K562 (cell line): ENCODE data around the gene ERMARD. TPM values are rescaled to one million over a fixed set of nuclear protein-coding genes. Genes with fewer than 3 reads are reported as not detected.
A peak's percentile ranks its signal among the peaks of the same experiment; 100 is the strongest.

Source experiments
- CBX8 ChIP-seq: fragments of 200-600 bp; sonication (generic); IDR thresholded peaks from 2 replicates; pipeline ENCODE4 v1.6.1; 2012; ENCODE audit warnings: borderline replicate concordance, mixed run types, low read depth, mild to moderate bottlenecking, moderate library complexity, mixed read lengths, low read length, control low read depth, inconsistent platforms; ENCODE audit not compliant: poor library complexity, severe bottlenecking; ENCODE audit errors: extremely low read depth
- CREB1 ChIP-seq, 2 experiments: sonication (generic) in 1 of 2; formaldehyde crosslinking in 1 of 2; IDR thresholded peaks; 2 replicates each; pipeline versions ENCODE4 v1.6.1 to v1.8.0; 2012 to 2022; ENCODE audit warnings: inconsistent platforms in 1 of 2, mild to moderate bottlenecking in 1 of 2, missing genetic modification reagents in 1 of 2, moderate library complexity in 1 of 2
- DPF2 ChIP-seq: fragments of 450-650 bp; IDR thresholded peaks from 2 replicates; pipeline ENCODE4 v1.6.1; 2016
- EP300 ChIP-seq: IDR thresholded peaks from 2 replicates; pipeline ENCODE4 v1.6.1; 2012; ENCODE audit warnings: low read length, improper control_type of control experiment
- GTF2F1 ChIP-seq: IDR thresholded peaks from 2 replicates; pipeline ENCODE4 v1.6.1; 2011; ENCODE audit warnings: low read depth, low read length, improper control_type of control experiment
- HLTF ChIP-seq: fragments of 450-650 bp; IDR thresholded peaks from 2 replicates; pipeline ENCODE4 v1.6.1; 2016
- HMG20A ChIP-seq: fragments of 450-650 bp; formaldehyde crosslinking; conservative IDR thresholded peaks from 2 replicates; pipeline ENCODE4 v1.4.0; 2020; ENCODE audit warnings: mild to moderate bottlenecking, mixed read lengths
- LEF1 ChIP-seq: fragments of 450-650 bp; IDR thresholded peaks from 2 replicates; pipeline ENCODE4 v1.6.1; 2016; ENCODE audit warnings: mild to moderate bottlenecking
- MTA2 ChIP-seq: fragments of 450-650 bp; IDR thresholded peaks from 2 replicates; pipeline ENCODE4 v1.6.1; 2016; ENCODE audit warnings: low read depth
- RCOR1 ChIP-seq, 2 experiments: IDR thresholded peaks; 2 replicates each; pipeline ENCODE4 v1.6.1; 2012; ENCODE audit warnings: low read depth in 2 of 2, low read length in 2 of 2, borderline replicate concordance in 1 of 2, improper control_type of control experiment in 1 of 2
- RFX1 ChIP-seq: fragments of 450-650 bp; IDR thresholded peaks from 2 replicates; pipeline ENCODE4 v1.6.1; 2016; ENCODE audit warnings: mild to moderate bottlenecking, moderate library complexity
- RHOXF2B ChIP-seq: fragments of 250-450 bp; sonication (Bioruptor Pico); conservative IDR thresholded peaks from 2 replicates; pipeline ENCODE4 v1.5.1; 2021
- SOX6 ChIP-seq: fragments of 450-650 bp; IDR thresholded peaks from 2 replicates; pipeline ENCODE4 v1.6.1; 2014; ENCODE audit warnings: mild to moderate bottlenecking
- STAG1 ChIP-seq: sonication (generic); formaldehyde crosslinking; IDR thresholded peaks from 2 replicates; pipeline ENCODE4 v1.5.0; 2020; ENCODE audit warnings: missing genetic modification reagents, borderline replicate concordance
- YBX1 ChIP-seq: fragments of 450-650 bp; IDR thresholded peaks from 2 replicates; pipeline ENCODE4 v1.7.1; 2016; ENCODE audit warnings: mild to moderate bottlenecking
- ZNF717 ChIP-seq: fragments of 250-450 bp; sonication (Bioruptor Pico); IDR thresholded peaks from 2 replicates; pipeline ENCODE4 v1.5.0; 2021
- ZNF764 ChIP-seq: fragments of 250-450 bp; sonication (Bioruptor Pico); IDR thresholded peaks from 2 replicates; pipeline ENCODE4 v1.4.0; 2020; ENCODE audit warnings: low read depth, mild to moderate bottlenecking, moderate library complexity
- ZNF785 ChIP-seq: fragments of 250-450 bp; sonication (Bioruptor Pico); IDR thresholded peaks from 2 replicates; pipeline ENCODE4 v1.4.0; 2020; ENCODE audit warnings: mild to moderate bottlenecking
- polyA plus RNA-seq, 8 experiments: library from polyadenylated mRNA; depleted of rRNA in 4 of 8; stranded (reverse) in 5 of 8; unstranded in 3 of 8; fragments of >200 nt; fragmentation: Nextera tagmentation in 2 of 8; fragmentation: Illumina TruSeq in 1 of 8; extraction: Ambion mirVana in 2 of 8; extraction: Trizol in 1 of 8; gene quantifications; 2 replicates each; pipeline versions ENCODE4 v1.2.1 to v1.2.3, GENCODE V29; 2011 to 2014; ENCODE audit warnings: inconsistent platforms in 1 of 8, missing spikeins in 1 of 8
- total RNA-seq, 7 experiments: library from RNA; depleted of rRNA in 6 of 7; stranded (reverse); fragments of >200 nt in 6 of 7; fragmentation: Illumina TruSeq in 2 of 7; extraction: Trizol in 2 of 7; gene quantifications; 2 replicates each; pipeline versions ENCODE4 v1.2.1 to v1.2.3, GENCODE V29; 2011 to 2021; ENCODE audit warnings: low replicate concordance in 1 of 7
- TF ChIP-seq, protein P1 (sequence below): sonication (generic); formaldehyde crosslinking; IDR thresholded peaks from 2 replicates; pipeline ENCODE4 v1.8.0; 2023; ENCODE audit warnings: missing genetic modification reagents, mild to moderate bottlenecking, borderline replicate concordance
- TF ChIP-seq, protein P2 (sequence below): fragments of 450-650 bp; conservative IDR thresholded peaks from 2 replicates; pipeline ENCODE4 v1.6.1; 2016; ENCODE audit warnings: missing genetic modification characterization, low read depth, mild to moderate bottlenecking, missing compliant biosample characterization, moderate library complexity
- TF ChIP-seq, protein P3 (sequence below): fragments of 450-650 bp; IDR thresholded peaks from 2 replicates; pipeline ENCODE4 v1.7.0; 2016; ENCODE audit warnings: borderline replicate concordance

ERMARD gene
- total and polyA plus RNA-seq, 9 of the 15 experiments (the other 6 are each of a cell fraction or from before 2014, with no cell fraction given), result 14.5 to 68.6 (median 27.7) TPM

DNA sequence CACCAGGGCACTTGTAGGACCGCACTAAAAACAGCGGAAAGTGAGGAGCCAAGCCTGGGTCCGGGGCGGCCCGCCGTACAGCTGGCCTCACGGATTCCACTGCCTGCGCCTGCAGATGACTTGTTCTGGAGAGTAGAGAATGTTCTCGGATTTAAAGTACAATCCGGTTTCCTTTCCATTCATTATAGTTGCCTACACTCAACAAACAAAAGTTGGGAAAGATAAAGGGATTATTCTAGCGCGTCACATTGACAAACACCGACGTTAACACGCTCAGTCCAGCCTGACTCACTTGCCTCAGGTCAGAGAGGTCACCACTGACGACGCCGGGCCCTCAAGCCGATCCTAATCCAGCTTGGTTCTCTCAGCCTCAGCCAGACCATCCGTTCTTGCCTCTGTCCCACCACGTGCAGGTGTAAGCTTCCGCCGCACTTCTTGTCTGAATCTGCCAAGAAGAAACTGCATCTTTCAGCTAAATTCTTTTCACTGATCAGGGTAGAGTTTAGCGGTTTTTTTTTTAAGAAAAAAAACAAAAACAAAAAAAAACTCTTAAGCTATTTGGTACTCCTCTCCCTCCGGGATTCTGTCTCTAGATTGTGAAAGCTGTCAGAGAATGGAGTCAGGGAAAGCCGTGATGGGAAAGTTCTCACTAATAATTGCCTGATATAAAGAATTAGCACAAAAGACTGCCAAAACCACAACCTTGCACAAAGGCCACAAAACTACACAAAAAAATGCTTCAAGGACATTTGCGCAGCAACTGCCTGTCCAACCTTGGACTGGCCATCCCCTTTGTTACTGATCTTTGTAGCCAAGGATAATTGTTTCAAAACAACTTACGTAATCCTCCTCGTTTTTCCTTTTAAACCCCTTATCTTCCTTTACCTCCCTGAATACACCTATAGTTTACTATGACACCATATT lies 26.0 kb upstream of the ERMARD start (continued):
- TF ChIP-seq, protein P1, sequence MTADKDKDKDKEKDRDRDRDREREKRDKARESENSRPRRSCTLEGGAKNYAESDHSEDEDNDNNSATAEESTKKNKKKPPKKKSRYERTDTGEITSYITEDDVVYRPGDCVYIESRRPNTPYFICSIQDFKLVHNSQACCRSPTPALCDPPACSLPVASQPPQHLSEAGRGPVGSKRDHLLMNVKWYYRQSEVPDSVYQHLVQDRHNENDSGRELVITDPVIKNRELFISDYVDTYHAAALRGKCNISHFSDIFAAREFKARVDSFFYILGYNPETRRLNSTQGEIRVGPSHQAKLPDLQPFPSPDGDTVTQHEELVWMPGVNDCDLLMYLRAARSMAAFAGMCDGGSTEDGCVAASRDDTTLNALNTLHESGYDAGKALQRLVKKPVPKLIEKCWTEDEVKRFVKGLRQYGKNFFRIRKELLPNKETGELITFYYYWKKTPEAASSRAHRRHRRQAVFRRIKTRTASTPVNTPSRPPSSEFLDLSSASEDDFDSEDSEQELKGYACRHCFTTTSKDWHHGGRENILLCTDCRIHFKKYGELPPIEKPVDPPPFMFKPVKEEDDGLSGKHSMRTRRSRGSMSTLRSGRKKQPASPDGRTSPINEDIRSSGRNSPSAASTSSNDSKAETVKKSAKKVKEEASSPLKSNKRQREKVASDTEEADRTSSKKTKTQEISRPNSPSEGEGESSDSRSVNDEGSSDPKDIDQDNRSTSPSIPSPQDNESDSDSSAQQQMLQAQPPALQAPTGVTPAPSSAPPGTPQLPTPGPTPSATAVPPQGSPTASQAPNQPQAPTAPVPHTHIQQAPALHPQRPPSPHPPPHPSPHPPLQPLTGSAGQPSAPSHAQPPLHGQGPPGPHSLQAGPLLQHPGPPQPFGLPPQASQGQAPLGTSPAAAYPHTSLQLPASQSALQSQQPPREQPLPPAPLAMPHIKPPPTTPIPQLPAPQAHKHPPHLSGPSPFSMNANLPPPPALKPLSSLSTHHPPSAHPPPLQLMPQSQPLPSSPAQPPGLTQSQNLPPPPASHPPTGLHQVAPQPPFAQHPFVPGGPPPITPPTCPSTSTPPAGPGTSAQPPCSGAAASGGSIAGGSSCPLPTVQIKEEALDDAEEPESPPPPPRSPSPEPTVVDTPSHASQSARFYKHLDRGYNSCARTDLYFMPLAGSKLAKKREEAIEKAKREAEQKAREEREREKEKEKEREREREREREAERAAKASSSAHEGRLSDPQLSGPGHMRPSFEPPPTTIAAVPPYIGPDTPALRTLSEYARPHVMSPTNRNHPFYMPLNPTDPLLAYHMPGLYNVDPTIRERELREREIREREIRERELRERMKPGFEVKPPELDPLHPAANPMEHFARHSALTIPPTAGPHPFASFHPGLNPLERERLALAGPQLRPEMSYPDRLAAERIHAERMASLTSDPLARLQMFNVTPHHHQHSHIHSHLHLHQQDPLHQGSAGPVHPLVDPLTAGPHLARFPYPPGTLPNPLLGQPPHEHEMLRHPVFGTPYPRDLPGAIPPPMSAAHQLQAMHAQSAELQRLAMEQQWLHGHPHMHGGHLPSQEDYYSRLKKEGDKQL (CRISPR knock-in tag), result no peak
- TF ChIP-seq CBX8 (no peak), RHOXF2B (CRISPR knock-in tag) (no peak), RFX1 (0 out of 2 replicates have a peak, but pooled peaks have one; percentile 23), EP300 (peak; percentile 38; the same call in 1 of the 2 replicates), STAG1 (CRISPR knock-in tag) (no peak), ZNF717 (CRISPR knock-in tag) (no peak), ZNF764 (CRISPR knock-in tag) (no peak), YBX1 (no peak), RCOR1 (IDR thresholded peaks at IDR 0.05; ENCODE audit: borderline replicate concordance in 1 of 2, low read depth in 2 of 2, low read length in 2 of 2) (peak in 1 of 2 experiments; percentile 70; a peak in 2 of 4 replicates), HMG20A (CRISPR knock-in tag) (no peak), HLTF (no peak), MTA2 (0 out of 2 replicates have a peak, but pooled peaks have one; percentile 8), ZNF785 (CRISPR knock-in tag) (no peak), LEF1 (peak; percentile 73), SOX6 (peak; percentile 82), DPF2 (peak; percentile 86), GTF2F1 (no peak), CREB1 (IDR thresholded peaks at IDR 0.05) (peak; percentile 83), CREB1 (CRISPR knock-in tag; IDR thresholded peaks at IDR 0.05) (peak; percentile 60)
- TF ChIP-seq, protein P2, sequence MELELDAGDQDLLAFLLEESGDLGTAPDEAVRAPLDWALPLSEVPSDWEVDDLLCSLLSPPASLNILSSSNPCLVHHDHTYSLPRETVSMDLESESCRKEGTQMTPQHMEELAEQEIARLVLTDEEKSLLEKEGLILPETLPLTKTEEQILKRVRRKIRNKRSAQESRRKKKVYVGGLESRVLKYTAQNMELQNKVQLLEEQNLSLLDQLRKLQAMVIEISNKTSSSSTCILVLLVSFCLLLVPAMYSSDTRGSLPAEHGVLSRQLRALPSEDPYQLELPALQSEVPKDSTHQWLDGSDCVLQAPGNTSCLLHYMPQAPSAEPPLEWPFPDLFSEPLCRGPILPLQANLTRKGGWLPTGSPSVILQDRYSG, result peak; percentile 65; the same call in 1 of the 2 replicates
- TF ChIP-seq, protein P3, sequence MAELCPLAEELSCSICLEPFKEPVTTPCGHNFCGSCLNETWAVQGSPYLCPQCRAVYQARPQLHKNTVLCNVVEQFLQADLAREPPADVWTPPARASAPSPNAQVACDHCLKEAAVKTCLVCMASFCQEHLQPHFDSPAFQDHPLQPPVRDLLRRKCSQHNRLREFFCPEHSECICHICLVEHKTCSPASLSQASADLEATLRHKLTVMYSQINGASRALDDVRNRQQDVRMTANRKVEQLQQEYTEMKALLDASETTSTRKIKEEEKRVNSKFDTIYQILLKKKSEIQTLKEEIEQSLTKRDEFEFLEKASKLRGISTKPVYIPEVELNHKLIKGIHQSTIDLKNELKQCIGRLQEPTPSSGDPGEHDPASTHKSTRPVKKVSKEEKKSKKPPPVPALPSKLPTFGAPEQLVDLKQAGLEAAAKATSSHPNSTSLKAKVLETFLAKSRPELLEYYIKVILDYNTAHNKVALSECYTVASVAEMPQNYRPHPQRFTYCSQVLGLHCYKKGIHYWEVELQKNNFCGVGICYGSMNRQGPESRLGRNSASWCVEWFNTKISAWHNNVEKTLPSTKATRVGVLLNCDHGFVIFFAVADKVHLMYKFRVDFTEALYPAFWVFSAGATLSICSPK, result no peak
